Ovary (tissue), 3 donors: Measurements from ENCODE around the gene PCDHGB6.

Experiments
- CTCF ChIP-seq, 3 donors: fragments of 450-650 bp in 2 of 3; fragments of 200-600 bp in 1 of 3; IDR thresholded peaks; one replicate each; pipeline versions ENCODE4 v1.5.1 to v1.8.0; 2016 to 2022; ENCODE audit warnings: antibody characterized with exemption in 3 of 3, mild to moderate bottlenecking in 1 of 3
- POLR2A ChIP-seq: fragments of 450-650 bp; IDR thresholded peaks from one replicate; pipeline ENCODE4 v1.6.1; 2017; ENCODE audit warnings: antibody characterized with exemption, mild to moderate bottlenecking, moderate library complexity
- donor health status: DM: no; HTN: no; CAD: no.

- TF ChIP-seq CTCF (IDR thresholded peaks at IDR 0.05) (no peak), POLR2A (no peak)
Measured at GRCh38 chr5:141411575-141411974, 3.8 kb downstream of the PCDHGB6 start.
